ENCODE results near the gene UMOD.

UMOD gene

GRCh38 chr16:20382202-20382948 lies 29.9 kb upstream of the UMOD start:
- no peak for TF ChIP-seq CTCF (IDR thresholded peaks at IDR 0.05)

GRCh38 chr16:20380782-20381181 lies 28.3 kb upstream of the UMOD start:
- TF ChIP-seq CTCF (IDR thresholded peaks at IDR 0.05) = no peak

- no peak for TF ChIP-seq CTCF (IDR thresholded peaks at IDR 0.05)
Observed at GRCh38 chr16:20377181-20377580, 24.7 kb upstream of the UMOD start.

- TF ChIP-seq CTCF (IDR thresholded peaks at IDR 0.05) = no peak
Observed at GRCh38 chr16:20372701-20373100, 20.2 kb upstream of the UMOD start.

- TF ChIP-seq CTCF (IDR thresholded peaks at IDR 0.05) = no peak
Observed at GRCh38 chr16:20369452-20370054, 17.0 kb upstream of the UMOD start.

- no peak for TF ChIP-seq CTCF (IDR thresholded peaks at IDR 0.05)
Observed at GRCh38 chr16:20364051-20364450, 11.5 kb upstream of the UMOD start.

GRCh38 chr16:20363191-20363590 lies 10.7 kb upstream of the UMOD start:
- TF ChIP-seq CTCF (IDR thresholded peaks at IDR 0.05) = no peak
